ENCODE data around the gene FEN1.

The FEN1 gene

GRCh38 chr11:61841636-61842527, 49.2 kb downstream of the FEN1 start:
- DNase-seq (ENCODE audit: low read depth in 2 of 2) = no peak

- DNase-seq (ENCODE audit: low read depth in 2 of 2) = no peak
Observed at GRCh38 chr11:61842528-61842820, 49.8 kb downstream of the FEN1 start.

- DNase-seq (ENCODE audit: low read depth in 2 of 2) = no peak
Observed at GRCh38 chr11:61844909-61845565, 52.3 kb downstream of the FEN1 start.

- no peak for DNase-seq (ENCODE audit: low read depth in 2 of 2)
Observed at GRCh38 chr11:61846362-61847020, 53.8 kb downstream of the FEN1 start.
